ENCODE data around the gene UPK3BL2.
"Not testable (repeated sequence)": the region's sequence is repeated elsewhere in the genome, so short reads cannot be mapped to it uniquely, and the experiment has no call there.

GRCh38 chr7:102524803-102525202, 18.7 kb downstream of the UPK3BL2 start:
- TF ChIP-seq EZH2 (IDR thresholded peaks at IDR 0.05; ENCODE audit: borderline replicate concordance, low read length); CTCF (conservative IDR thresholded peaks at IDR 0.05 in 1 of 2, IDR thresholded peaks at IDR 0.05 in 1 of 2; ENCODE audit: extremely low read depth in 1 of 2, insufficient read depth in 1 of 2, low read depth in 1 of 2, low read length in 2 of 2): not testable (repeated sequence)
